T-helper 1 cell treated with Interleukin-12 subunit alpha and Interleukin-12 subunit beta and Interleukin-4 antibody, amounts not matched to agents 30 μg/mL and 1 μg/mL, for 36 hours (primary cell): ENCODE data around the gene CUBN.

ENCODE experiments used
- H3K27ac Mint-ChIP-seq: one replicate; pipeline ENCODE4 v1.8.0; 2021; ENCODE audit warnings: mild to moderate bottlenecking, mixed read lengths
- H3K27me3 Mint-ChIP-seq: one replicate; pipeline ENCODE4 v1.8.0; 2021; ENCODE audit warnings: low read depth, mixed read lengths
- H3K36me3 Mint-ChIP-seq: one replicate; pipeline ENCODE4 v1.8.0; 2021; ENCODE audit warnings: low read depth, mixed read lengths
- H3K4me1 Mint-ChIP-seq: one replicate; pipeline ENCODE4 v1.8.0; 2021; ENCODE audit warnings: low read depth, mixed read lengths
- H3K4me3 Mint-ChIP-seq: one replicate; pipeline ENCODE4 v1.8.0; 2021; ENCODE audit warnings: mild to moderate bottlenecking, moderate library complexity, mixed read lengths
- H3K9me3 Mint-ChIP-seq: one replicate; pipeline ENCODE4 v1.8.0; 2021; ENCODE audit warnings: mixed read lengths

Gene CUBN

GRCh38 chr10:17035446-17035845, 94.2 kb downstream of the CUBN start:
- no peak overlapping the region for H3K27ac Mint-ChIP-seq
- peaks cover 26% of the 10 kb centered on the region for H3K27me3 Mint-ChIP-seq
- H3K4me1 Mint-ChIP-seq = peaks cover 33% of the 10 kb centered on the region
- no peak overlapping the region for H3K4me3 Mint-ChIP-seq
- H3K9me3 Mint-ChIP-seq = peaks cover 4% of the 10 kb centered on the region
- H3K36me3 Mint-ChIP-seq = peaks cover 7% of the 10 kb centered on the region

- Mint-ChIP-seq H3K4me3 (no peak overlapping the region), H3K36me3 (peaks cover 7% of the 10 kb centered on the region), H3K27ac (no peak overlapping the region), H3K9me3 (peaks cover 4% of the 10 kb centered on the region), H3K27me3 (peaks cover 22% of the 10 kb centered on the region), H3K4me1 (peaks cover 46% of the 10 kb centered on the region)
These were observed 95.9 kb downstream of the CUBN start for GRCh38 chr10:17033529-17034260.

GRCh38 chr10:17031637-17032635, 97.7 kb downstream of the CUBN start:
- peaks cover 58% of the 10 kb centered on the region for H3K4me1 Mint-ChIP-seq
- peak overlapping the region; percentile 11 for H3K27ac Mint-ChIP-seq
- H3K4me3 Mint-ChIP-seq = no peak overlapping the region

GRCh38 chr10:17029581-17030271, 99.9 kb downstream of the CUBN start:
- peaks cover 2% of the 10 kb centered on the region for H3K9me3 Mint-ChIP-seq
- H3K4me1 Mint-ChIP-seq = peaks cover 68% of the 10 kb centered on the region
- H3K4me3 Mint-ChIP-seq = peak overlapping the region; percentile 61
- H3K27me3 Mint-ChIP-seq = peaks cover 13% of the 10 kb centered on the region
- peaks cover 8% of the 10 kb centered on the region for H3K36me3 Mint-ChIP-seq
- peak overlapping the region; percentile 83 for H3K27ac Mint-ChIP-seq

More at GRCh38 chr10:17031637-17032635, 97.7 kb downstream of the CUBN start:
- Mint-ChIP-seq H3K27me3 (peaks cover 20% of the 10 kb centered on the region), H3K9me3 (peaks cover 4% of the 10 kb centered on the region), H3K36me3 (peaks cover 7% of the 10 kb centered on the region)

- Mint-ChIP-seq H3K36me3 (peaks cover 8% of the 10 kb centered on the region), H3K4me3 (peak overlapping the region; percentile 65), H3K4me1 (peaks cover 70% of the 10 kb centered on the region), H3K27ac (peak overlapping the region; percentile 83), H3K27me3 (peaks cover 11% of the 10 kb centered on the region), H3K9me3 (no peaks in the 10 kb centered on the region)
These were observed 100.4 kb downstream of the CUBN start for GRCh38 chr10:17029239-17029580.

GRCh38 chr10:17028798-17029197, 100.8 kb downstream of the CUBN start:
- Mint-ChIP-seq H3K36me3 (peaks cover 8% of the 10 kb centered on the region), H3K4me3 (peak overlapping the region; percentile 65), H3K27ac (peak overlapping the region; percentile 83), H3K4me1 (peaks cover 71% of the 10 kb centered on the region), H3K27me3 (peaks cover 11% of the 10 kb centered on the region), H3K9me3 (no peaks in the 10 kb centered on the region)

- Mint-ChIP-seq H3K4me1 (peaks cover 69% of the 10 kb centered on the region), H3K27ac (peak overlapping the region; percentile 99), H3K4me3 (peak overlapping the region; percentile 61)
These were observed 102.7 kb downstream of the CUBN start for GRCh38 chr10:17026686-17027485.

GRCh38 chr10:17025444-17026295, 103.9 kb downstream of the CUBN start:
- Mint-ChIP-seq H3K9me3 (no peaks in the 10 kb centered on the region), H3K27ac (peak overlapping the region; percentile 99), H3K4me1 (peaks cover 59% of the 10 kb centered on the region), H3K4me3 (peak overlapping the region; percentile 69), H3K27me3 (peaks cover 16% of the 10 kb centered on the region), H3K36me3 (peaks cover 5% of the 10 kb centered on the region)

More at GRCh38 chr10:17026686-17027485, 102.7 kb downstream of the CUBN start:
- Mint-ChIP-seq H3K36me3 (peaks cover 8% of the 10 kb centered on the region), H3K27me3 (peaks cover 11% of the 10 kb centered on the region), H3K9me3 (no peaks in the 10 kb centered on the region)

GRCh38 chr10:17024461-17024860, 105.2 kb downstream of the CUBN start:
- Mint-ChIP-seq H3K27me3 (peaks cover 22% of the 10 kb centered on the region), H3K36me3 (peaks cover 9% of the 10 kb centered on the region), H3K4me1 (peaks cover 54% of the 10 kb centered on the region), H3K4me3 (peak overlapping the region; percentile 48), H3K27ac (peak overlapping the region; percentile 91), H3K9me3 (peaks cover 5% of the 10 kb centered on the region)

- H3K27ac Mint-ChIP-seq = peak overlapping the region; percentile 96
- H3K36me3 Mint-ChIP-seq = peaks cover 12% of the 10 kb centered on the region
- H3K27me3 Mint-ChIP-seq = peaks cover 23% of the 10 kb centered on the region
- H3K9me3 Mint-ChIP-seq = peaks cover 10% of the 10 kb centered on the region
- H3K4me1 Mint-ChIP-seq = peaks cover 46% of the 10 kb centered on the region
- peak overlapping the region; percentile 70 for H3K4me3 Mint-ChIP-seq
These were observed 106.0 kb downstream of the CUBN start for GRCh38 chr10:17023386-17024298.

GRCh38 chr10:17022896-17023295, 106.7 kb downstream of the CUBN start:
- Mint-ChIP-seq H3K9me3 (peaks cover 10% of the 10 kb centered on the region), H3K4me3 (peak overlapping the region; percentile 47), H3K4me1 (peaks cover 39% of the 10 kb centered on the region), H3K36me3 (peaks cover 12% of the 10 kb centered on the region), H3K27ac (peak overlapping the region; percentile 96), H3K27me3 (peaks cover 23% of the 10 kb centered on the region)

GRCh38 chr10:17022466-17022825, 107.2 kb downstream of the CUBN start:
- H3K4me1 Mint-ChIP-seq = peaks cover 37% of the 10 kb centered on the region
- H3K36me3 Mint-ChIP-seq = peaks cover 15% of the 10 kb centered on the region
- H3K27me3 Mint-ChIP-seq = peaks cover 23% of the 10 kb centered on the region
- H3K27ac Mint-ChIP-seq = peak overlapping the region; percentile 96
- H3K9me3 Mint-ChIP-seq = peaks cover 13% of the 10 kb centered on the region
- no peak overlapping the region for H3K4me3 Mint-ChIP-seq
